GM12872 (cell line): ENCODE results near the gene AK3.

Source experiments
- CTCF ChIP-seq: IDR thresholded peaks from 3 replicates; pipeline ENCODE4 v1.5.1; 2011; ENCODE audit warnings: low read depth, mild to moderate bottlenecking, low read length, moderate library complexity; ENCODE audit not compliant: insufficient read depth

Gene AK3

GRCh38 chr9:4740638-4741364 lies at the start of gene AK3:
Gene AK3 (minus strand): TSS chr9:4741202. CDS start chr9:4741087, 115 bp downstream.
- peak; percentile 26; the same call in 2 of the 3 replicates for TF ChIP-seq CTCF

GRCh38 chr9:4788703-4789102 lies 47.7 kb upstream of the AK3 start:
- TF ChIP-seq CTCF, result no peak

- no peak for TF ChIP-seq CTCF
Observed at GRCh38 chr9:4787876-4788275, 46.9 kb upstream of the AK3 start.

- TF ChIP-seq CTCF, result no peak
Observed at GRCh38 chr9:4786599-4786998, 45.6 kb upstream of the AK3 start.

GRCh38 chr9:4784403-4784802 lies 43.4 kb upstream of the AK3 start:
- TF ChIP-seq CTCF, result no peak

- no peak for TF ChIP-seq CTCF
Observed at GRCh38 chr9:4781408-4781807, 40.4 kb upstream of the AK3 start.

- TF ChIP-seq CTCF, result no peak
Observed at GRCh38 chr9:4780651-4781050, 39.6 kb upstream of the AK3 start.
